Naive thymus-derived CD8-positive, alpha-beta T cell (primary cell): Measurements from ENCODE around the gene NRIP1. TPM values are rescaled to one million over a fixed set of nuclear protein-coding genes. Genes with fewer than 3 reads are reported as not detected.

Experiments used
- ATAC-seq, 2 donors: fragments of 150-1000 bp; cut with Tn5 transposase in 1 of 2; sonication (Bioruptor Pico), chemical (Tn5 transposase) in 1 of 2; 1 replicate in 1 of 2; 2 replicates in 1 of 2; pipeline ENCODE4 v1.10.0; 2021; ENCODE audit warnings: mild to moderate bottlenecking in 2 of 2, moderate library complexity in 2 of 2
- POLR2A ChIA-PET: fragments of 350-600 bp; sonication (Branson Sonifier 250); formaldehyde crosslinking; loops from one replicate; lab custom pipeline; 2021; ENCODE audit warnings: antibody characterized with exemption; lab: Charles Lee
- DNase-seq, 10 donors: peaks; one replicate each; pipeline versions ENCODE4 v3.0.0 to v3.0.0-alpha.2; 2020 to 2022
- H3K27ac Mint-ChIP-seq, 10 donors: one replicate each; pipeline ENCODE4 v1.8.0; 2020 to 2022; ENCODE audit warnings: mild to moderate bottlenecking in 10 of 10, mixed read lengths in 10 of 10, moderate library complexity in 4 of 10, inconsistent platforms in 1 of 10
- H3K27me3 Mint-ChIP-seq, 5 donors: one replicate each; pipeline ENCODE4 v1.8.0; 2021 to 2022; ENCODE audit warnings: mixed read lengths in 5 of 5
- H3K36me3 Mint-ChIP-seq, 3 donors: one replicate each; pipeline ENCODE4 v1.8.0; 2020 to 2022; ENCODE audit warnings: mixed read lengths in 3 of 3, mild to moderate bottlenecking in 2 of 3, inconsistent platforms in 1 of 3
- H3K4me1 Mint-ChIP-seq, 4 donors: one replicate each; pipeline ENCODE4 v1.8.0; 2021 to 2022; ENCODE audit warnings: mixed read lengths in 4 of 4
- H3K4me3 Mint-ChIP-seq, 10 donors: one replicate each; pipeline ENCODE4 v1.8.0; 2020 to 2022; ENCODE audit warnings: mild to moderate bottlenecking in 10 of 10, mixed read lengths in 10 of 10, moderate library complexity in 6 of 10, inconsistent platforms in 1 of 10
- H3K9me3 Mint-ChIP-seq, 9 donors: one replicate each; pipeline ENCODE4 v1.8.0; 2020 to 2022; ENCODE audit warnings: mixed read lengths in 9 of 9, mild to moderate bottlenecking in 3 of 9, inconsistent platforms in 1 of 9, moderate library complexity in 1 of 9
- polyA plus RNA-seq, 3 donors: library from polyadenylated mRNA; unstranded; fragments of 300-500 nt; fragmentation: Illumina TruSeq; gene quantifications; one replicate each; pipeline ENCODE4 v1.2.3, GENCODE V29; 2021
- total RNA-seq, 8 experiments: library from RNA in 2 of 8; stranded (reverse) in 2 of 8; gene quantifications; one replicate each; pipeline ENCODE4 v1.2.3 and lab custom pipeline; 2021 to 2026

The NRIP1 gene
- total and polyA plus RNA-seq, 5 experiments from 2014 or later = 26.6 to 51.3 (median 38.8) TPM

- Mint-ChIP-seq H3K27me3 (peaks cover 0 to 2% (median 0%) of the 10 kb centered on the region in 5 donors), H3K36me3 (peaks cover 0 to 1% (median 0%) of the 10 kb centered on the region in 3 donors), H3K9me3 (peaks cover 0 to 9% (median 0%) of the 10 kb centered on the region in 9 donors), H3K4me1 (no peaks in the 10 kb centered on the region), H3K4me3 (no peak overlapping the region), H3K27ac (no peak overlapping the region)
- POLR2A ChIA-PET = no interaction called here
- ATAC-seq = peak in 1 of 2 donors; percentile 23
- no peak for DNase-seq
Observed at GRCh38 chr21:14913638-14914037, 151.2 kb downstream of the NRIP1 start.

GRCh38 chr21:14911351-14911750 lies 153.4 kb downstream of the NRIP1 start:
- POLR2A ChIA-PET = no interaction called here
- Mint-ChIP-seq H3K27ac (peak overlapping the region in 1 of 10 donors; percentile 15), H3K4me1 (no peaks in the 10 kb centered on the region), H3K36me3 (peaks cover 0 to 1% (median 0%) of the 10 kb centered on the region in 3 donors), H3K4me3 (no peak overlapping the region), H3K9me3 (peaks cover 0 to 9% (median 3%) of the 10 kb centered on the region in 9 donors), H3K27me3 (peaks cover 0 to 2% (median 0%) of the 10 kb centered on the region in 5 donors)
- ATAC-seq (no peak), DNase-seq (no peak)
